Small intestine (tissue), 7 donors: ENCODE measurements around the gene IKZF3. TPM values are rescaled to one million over a fixed set of nuclear protein-coding genes. Genes with fewer than 3 reads are reported as not detected.
"Not testable (repeated sequence)": the region's sequence is repeated elsewhere in the genome, so short reads cannot be mapped to it uniquely, and the experiment has no call there.

Experiments used
- DNase-seq, 2 donors: peaks; one replicate each; pipeline versions ENCODE4 v3.0.0 to v3.0.0-alpha.2; 2013
- FAIRE-seq: peaks from 2 replicates; lab custom pipeline; 2012; peaks lifted over from hg19 to GRCh38; lab: Jason Lieb, UNC
- H3K27ac ChIP-seq, 3 donors: one replicate each; pipeline ENCODE4 v1.5.1; 2013; ENCODE audit warnings: low read length in 2 of 3, mild to moderate bottlenecking in 2 of 3, control low read depth in 1 of 3, inconsistent platforms in 1 of 3, low read depth in 1 of 3, moderate library complexity in 1 of 3
- H3K27me3 ChIP-seq, 3 donors: one replicate each; pipeline ENCODE4 v1.6.1; 2013; ENCODE audit warnings: low read length in 3 of 3, inconsistent platforms in 1 of 3; ENCODE audit not compliant: control insufficient read depth in 3 of 3, insufficient read depth in 3 of 3
- H3K36me3 ChIP-seq, 3 donors: one replicate each; pipeline ENCODE4 v1.6.1; 2013; ENCODE audit warnings: low read length in 3 of 3, inconsistent platforms in 1 of 3, low read depth in 1 of 3, mild to moderate bottlenecking in 1 of 3, moderate library complexity in 1 of 3; ENCODE audit not compliant: control insufficient read depth in 3 of 3, insufficient read depth in 2 of 3
- H3K4me1 ChIP-seq, 3 donors: one replicate each; pipeline ENCODE4 v1.6.1; 2013; ENCODE audit warnings: low read length in 2 of 3, inconsistent platforms in 1 of 3, low read depth in 1 of 3, mild to moderate bottlenecking in 1 of 3, moderate library complexity in 1 of 3; ENCODE audit not compliant: control insufficient read depth in 3 of 3, insufficient read depth in 2 of 3
- H3K4me3 ChIP-seq, 3 donors: one replicate each; pipeline ENCODE4 v1.5.1; 2013; ENCODE audit warnings: low read length in 3 of 3, control low read depth in 1 of 3, inconsistent platforms in 1 of 3, low read depth in 1 of 3, mild to moderate bottlenecking in 1 of 3, moderate library complexity in 1 of 3
- H3K9me3 ChIP-seq, 2 donors: one replicate each; pipeline ENCODE4 v1.6.1; 2013; ENCODE audit warnings: low read depth in 1 of 2, low read length in 1 of 2; ENCODE audit not compliant: control insufficient read depth in 2 of 2, insufficient read depth in 1 of 2
- WGBS, 3 donors: extraction: QIAGEN DNeasy Blood & Tissue Kit; methylation state at CpG; one replicate each; pipeline ENCODE4 v1.1.7; 2013; 5-methylcytosine and 5-hydroxymethylcytosine counted together
- polyA plus RNA-seq, 4 donors: library from polyadenylated mRNA; stranded (reverse) in 3 of 4; unstranded in 1 of 4; fragments of 200-250 nt in 3 of 4; fragments of 120-200 nt in 1 of 4; gene quantifications; one replicate each; pipeline versions ENCODE4 v1.2.1 to v1.2.3, GENCODE V29; 2013
- donor health status: healthy with polysubstance abuse.
- donor health status: control.
- donor health status: control.
- donor health status: Bipolar disorder and iron deficiency.
- donor health status: healthy.

IKZF3 gene
- polyA plus RNA-seq, 4 donors, result 0.67 to 1.6 (median 1.4) TPM

- no peak overlapping the region for H3K27ac ChIP-seq
- WGBS, 3 donors, result 26 to 29% (median 27%) methylated on average over 3 of the region's 3 CpGs
- H3K4me1 ChIP-seq, result no peaks in the 10 kb centered on the region
- no peak overlapping the region for H3K4me3 ChIP-seq
- H3K9me3 ChIP-seq, result no peaks in the 10 kb centered on the region
- H3K36me3 ChIP-seq, result no peaks in the 10 kb centered on the region
- DNase-seq (no peak), FAIRE-seq (no peak)
- H3K27me3 ChIP-seq, result no peaks in the 10 kb centered on the region
Measured at GRCh38 chr17:39894681-39895376, 30.7 kb upstream of the IKZF3 start.

- WGBS, 3 donors, result 10 to 50% (median 22%) methylated on average over 2 of the region's 2 CpGs
- Histone ChIP-seq H3K4me1 (no peaks in the 10 kb centered on the region), H3K27me3 (no peaks in the 10 kb centered on the region), H3K36me3 (no peaks in the 10 kb centered on the region), H3K4me3 (no peak overlapping the region), H3K9me3 (no peaks in the 10 kb centered on the region), H3K27ac (no peak overlapping the region)
- FAIRE-seq (no peak), DNase-seq (peak in 1 of 2 donors; percentile 60)
Measured at GRCh38 chr17:39889200-39889599, 25.1 kb upstream of the IKZF3 start.

- DNase-seq, result no peak
- H3K4me1 ChIP-seq, result no peaks in the 10 kb centered on the region
- H3K27me3 ChIP-seq, result no peaks in the 10 kb centered on the region
- no peak overlapping the region for H3K4me3 ChIP-seq
- no peaks in the 10 kb centered on the region for H3K9me3 ChIP-seq
- no peak for FAIRE-seq
- H3K27ac ChIP-seq, result no peak overlapping the region
- no peaks in the 10 kb centered on the region for H3K36me3 ChIP-seq
Measured at GRCh38 chr17:39887078-39887477, 23.0 kb upstream of the IKZF3 start.

- DNase-seq, H3K27ac ChIP-seq, H3K4me3 ChIP-seq, FAIRE-seq, H3K9me3 ChIP-seq, H3K36me3 ChIP-seq, H3K27me3 ChIP-seq, H3K4me1 ChIP-seq: not testable (repeated sequence)
- 69 to 85% (median 82%) methylated on average over 5 of the region's 5 CpGs for WGBS, 3 donors
Measured at GRCh38 chr17:39886102-39886501, 22.0 kb upstream of the IKZF3 start.

- DNase-seq (peak; percentile 39 to 65), FAIRE-seq (no peak)
- peaks cover 0 to 11% of the 10 kb centered on the region in 2 donors for H3K9me3 ChIP-seq
- no peak overlapping the region for H3K27ac ChIP-seq
- H3K4me3 ChIP-seq, result no peak overlapping the region
- 16 to 70% (median 68%) methylated on average over 2 of the region's 2 CpGs for WGBS, 3 donors
- H3K27me3 ChIP-seq, result peaks cover 0 to 14% (median 3%) of the 10 kb centered on the region in 3 donors
- H3K4me1 ChIP-seq, result peaks cover 0 to 3% (median 0%) of the 10 kb centered on the region in 3 donors
- H3K36me3 ChIP-seq, result no peaks in the 10 kb centered on the region
Measured at GRCh38 chr17:39872751-39873150, 8.6 kb upstream of the IKZF3 start.

GRCh38 chr17:39871801-39872200, 7.7 kb upstream of the IKZF3 start:
- peaks cover 0 to 3% (median 0%) of the 10 kb centered on the region in 3 donors for H3K4me1 ChIP-seq
- H3K27me3 ChIP-seq, result peaks cover 0 to 23% (median 7%) of the 10 kb centered on the region in 3 donors
- no peak overlapping the region for H3K27ac ChIP-seq
- H3K36me3 ChIP-seq, result no peaks in the 10 kb centered on the region
- DNase-seq (no peak), FAIRE-seq (no peak)
- H3K4me3 ChIP-seq, result no peak overlapping the region
- peaks cover 0 to 18% of the 10 kb centered on the region in 2 donors for H3K9me3 ChIP-seq
- 77 to 84% (median 79%) methylated on average over 2 of the region's 2 CpGs for WGBS, 3 donors

- H3K27ac ChIP-seq, result no peak overlapping the region
- peaks cover 0 to 18% of the 10 kb centered on the region in 2 donors for H3K9me3 ChIP-seq
- DNase-seq, result no peak
- peaks cover 0 to 3% (median 0%) of the 10 kb centered on the region in 3 donors for H3K4me1 ChIP-seq
- H3K4me3 ChIP-seq, result no peak overlapping the region
- WGBS, 3 donors, result 88 to 96% (median 95%) methylated on average over 1 of the region's 1 CpG
- no peaks in the 10 kb centered on the region for H3K36me3 ChIP-seq
- FAIRE-seq, result no peak
- peaks cover 0 to 28% (median 7%) of the 10 kb centered on the region in 3 donors for H3K27me3 ChIP-seq
Measured at GRCh38 chr17:39870776-39871175, 6.7 kb upstream of the IKZF3 start.

GRCh38 chr17:39868554-39868942, 4.4 kb upstream of the IKZF3 start:
- Histone ChIP-seq H3K27ac (no peak overlapping the region), H3K9me3 (peaks cover 0 to 18% of the 10 kb centered on the region in 2 donors), H3K27me3 (peaks cover 4 to 48% (median 7%) of the 10 kb centered on the region in 3 donors), H3K4me1 (peaks cover 0 to 8% (median 0%) of the 10 kb centered on the region in 3 donors), H3K4me3 (no peak overlapping the region), H3K36me3 (no peaks in the 10 kb centered on the region)
- DNase-seq (no peak), FAIRE-seq (no peak)
- 71 to 86% (median 79%) methylated on average over 17 of the region's 17 CpGs for WGBS, 3 donors
